GM12878 (cell line): Measurements from ENCODE around the gene CCDC63. TPM values are rescaled to one million over a fixed set of nuclear protein-coding genes. Genes with fewer than 3 reads are reported as not detected.

Experiments used
- ATAC-seq: fragments of 200-7000 bp; cut with Tn5 transposase; 3 replicates; pipeline ENCODE4 v1.9.1; 2020; ENCODE audit warnings: mild to moderate bottlenecking, moderate library complexity
- BruUV-seq: library from RNA; stranded (reverse); fragments of 400-500 nt; replicated peaks from 2 replicates; lab custom pipeline; 2021; lab: Mats Ljungman, UMichigan
- CTCF ChIA-PET: fragments of 300-600 bp; sonication (Branson Sonifier 250); formaldehyde crosslinking; extraction: SDS; loops from one replicate; lab custom pipeline; 2021; ENCODE audit warnings: inconsistent platforms; lab: Yijun Ruan, JAX
- POLR2A ChIA-PET: fragments of 350-600 bp; formaldehyde crosslinking; extraction: SDS; loops from one replicate; lab custom pipeline; 2021; ENCODE audit warnings: inconsistent platforms; lab: Charles Lee
- RAD21 ChIA-PET: fragments of 300-600 bp; sonication (Branson Sonifier 250); formaldehyde crosslinking; loops from one replicate; lab custom pipeline; 2023; ENCODE audit warnings: antibody characterized with exemption; ENCODE audit not compliant: unreplicated experiment; lab: Charles Lee
- SMC1A ChIA-PET: fragments of 300-600 bp; sonication (Branson Sonifier 250); formaldehyde crosslinking; loops from one replicate; lab custom pipeline; 2023; ENCODE audit not compliant: unreplicated experiment, uncharacterized antibody; lab: Charles Lee
- DNase-seq: peaks from one replicate; pipeline ENCODE4 v3.0.0-alpha.2; 2011; ENCODE audit warnings: low read depth, low spot score
- FAIRE-seq: peaks from 3 replicates; lab custom pipeline; 2011; peaks lifted over from hg19 to GRCh38; lab: Jason Lieb, UNC
- H2AFZ ChIP-seq: 2 replicates; pipeline ENCODE4 v1.6.0; 2011; ENCODE audit warnings: low read depth, low read length, control low read depth; ENCODE audit not compliant: control insufficient read depth
- H3K27ac ChIP-seq: 2 replicates; pipeline ENCODE4 v1.5.1; 2011; ENCODE audit warnings: control low read depth; ENCODE audit not compliant: control insufficient read depth, insufficient read depth
- H3K27me3 ChIP-seq, 2 experiments: replicated peaks in 1 of 2; 2 replicates each; pipeline versions ENCODE4 v1.6.0 to v1.6.1; 2011; ENCODE audit warnings: low read length in 1 of 2; ENCODE audit not compliant: control insufficient read depth in 2 of 2, insufficient read depth in 2 of 2
- H3K36me3 ChIP-seq, 2 experiments: 2 replicates each; pipeline ENCODE4 v1.5.1; 2011; ENCODE audit warnings: low read length in 1 of 2; ENCODE audit not compliant: control insufficient read depth in 2 of 2, insufficient read depth in 2 of 2
- H3K4me1 ChIP-seq: 2 replicates; pipeline ENCODE4 v1.6.1; 2011; ENCODE audit warnings: mild to moderate bottlenecking, low read length, moderate library complexity, mixed read lengths; ENCODE audit not compliant: control insufficient read depth, insufficient read depth
- H3K4me2 ChIP-seq: 2 replicates; pipeline ENCODE4 v1.6.0; 2011; ENCODE audit warnings: control low read depth; ENCODE audit not compliant: control insufficient read depth, insufficient read depth
- H3K4me3 ChIP-seq: fragments of 200-600 bp; sonication (generic); 2 replicates; pipeline ENCODE4 v1.5.1; 2016
- H3K79me2 ChIP-seq: 2 replicates; pipeline ENCODE4 v1.6.0; 2011; ENCODE audit warnings: low read length; ENCODE audit not compliant: control insufficient read depth, insufficient read depth
- H3K9ac ChIP-seq: 2 replicates; pipeline ENCODE4 v1.8.0; 2011; ENCODE audit warnings: low read length, control low read depth, mixed read lengths; ENCODE audit not compliant: control insufficient read depth, insufficient read depth
- H3K9me3 ChIP-seq: replicated peaks from 3 replicates; pipeline ENCODE4 v1.5.1; 2011; ENCODE audit warnings: mild to moderate bottlenecking, low read length; ENCODE audit not compliant: control insufficient read depth, insufficient read depth
- H4K20me1 ChIP-seq: 2 replicates; pipeline ENCODE4 v1.6.0; 2011; ENCODE audit not compliant: control insufficient read depth, insufficient read depth
- ATF7 ChIP-seq: fragments of 450-650 bp; IDR thresholded peaks from 2 replicates; pipeline ENCODE4 v1.6.1; 2016; ENCODE audit warnings: low read depth, mild to moderate bottlenecking
- BRCA1 ChIP-seq: IDR thresholded peaks from 2 replicates; pipeline ENCODE4 v1.6.1; 2011; ENCODE audit warnings: low read depth, low read length, improper control_type of control experiment
- CBX3 ChIP-seq: fragments of 200-600 bp; sonication (generic); IDR thresholded peaks from 2 replicates; pipeline ENCODE4 v1.6.1; 2016; ENCODE audit warnings: low read depth, borderline replicate concordance
- CHD4 ChIP-seq: fragments of 200-600 bp; sonication (generic); IDR thresholded peaks from 2 replicates; pipeline ENCODE4 v1.6.1; 2016; ENCODE audit warnings: mild to moderate bottlenecking
- CREB1 ChIP-seq: IDR thresholded peaks from 2 replicates; pipeline ENCODE4 v1.6.1; 2012; ENCODE audit warnings: low read depth, mild to moderate bottlenecking, inconsistent platforms
- FOXM1 ChIP-seq: IDR thresholded peaks from 2 replicates; pipeline ENCODE4 v1.6.1; 2012; ENCODE audit warnings: low read depth, mild to moderate bottlenecking, inconsistent platforms, low read length, moderate library complexity
- IKZF2 ChIP-seq, 2 experiments: fragments of 450-650 bp; IDR thresholded peaks; 2 replicates each; pipeline ENCODE4 v1.6.1; 2017; ENCODE audit warnings: mild to moderate bottlenecking in 2 of 2, moderate library complexity in 2 of 2
- NFIC ChIP-seq: IDR thresholded peaks from 2 replicates; pipeline ENCODE4 v1.6.1; 2012; ENCODE audit warnings: low read depth, mild to moderate bottlenecking, inconsistent platforms, low read length, moderate library complexity
- RAD51 ChIP-seq: fragments of 450-650 bp; IDR thresholded peaks from 2 replicates; pipeline ENCODE4 v1.6.1; 2016; ENCODE audit warnings: moderate library complexity, mild to moderate bottlenecking, inconsistent platforms
- RELA ChIP-seq: fragments of 450-650 bp; IDR thresholded peaks from 2 replicates; pipeline ENCODE4 v1.8.0; 2014; ENCODE audit warnings: borderline replicate concordance; ENCODE audit not compliant: partially characterized antibody
- SUPT20H ChIP-seq: IDR thresholded peaks from 2 replicates; pipeline ENCODE4 v1.6.1; 2011; ENCODE audit warnings: low read depth, mild to moderate bottlenecking, low read length, moderate library complexity, borderline replicate concordance; ENCODE audit not compliant: control insufficient read depth
- ZNF24 ChIP-seq: fragments of 450-650 bp; IDR thresholded peaks from 2 replicates; pipeline ENCODE4 v1.6.1; 2017; ENCODE audit warnings: antibody characterized with exemption, mild to moderate bottlenecking
- WGBS: methylation state at CpG from one replicate; pipeline ENCODE4 v1.1.6; 2016; ENCODE audit warnings: low lambda C conversion rate; ENCODE audit not compliant: insufficient replicate concordance, insufficient coverage; ENCODE audit errors: missing lambda C conversion rate; 5-methylcytosine and 5-hydroxymethylcytosine counted together
- in situ Hi-C: fragments of 300-500 bp; cut with MboI; formaldehyde crosslinking; loops from 9 replicates; pipeline ENCODE4 v1.14.3; 2018; ENCODE audit warnings: mixed read lengths
- intact Hi-C: fragments of 100-400 bp; cut with micrococcal nuclease; formaldehyde crosslinking; loops from one replicate; pipeline ENCODE4 v1.14.2; 2022; ENCODE audit not compliant: unreplicated experiment
- polyA plus RNA-seq, 11 experiments: library from polyadenylated mRNA; depleted of rRNA in 4 of 11; unstranded in 6 of 11; stranded (reverse) in 5 of 11; fragments of >200 nt; fragmentation: Nextera tagmentation in 4 of 11; fragmentation: Illumina TruSeq in 1 of 11; extraction: Ambion mirVana in 4 of 11; extraction: Trizol in 1 of 11; gene quantifications; 1 replicate in 1 of 11; 2 replicates in 10 of 11; pipeline versions ENCODE4 v1.2.1 to v1.2.3, GENCODE V29; 2011 to 2016; ENCODE audit warnings: inconsistent platforms in 2 of 11, missing spikeins in 2 of 11, low read depth in 1 of 11
- total RNA-seq, 4 experiments: library from RNA; depleted of rRNA in 3 of 4; stranded (reverse); fragments of >200 nt in 3 of 4; fragmentation: Illumina TruSeq in 1 of 4; extraction: Trizol in 1 of 4; gene quantifications; 2 replicates each; pipeline versions ENCODE4 v1.2.1 to v1.2.3, GENCODE V29; 2013 to 2021

CCDC63 gene
- total and polyA plus RNA-seq, 10 of the 15 experiments (the other 5 are each of a cell fraction or from before 2014, with no cell fraction given), result not detected

DNA sequence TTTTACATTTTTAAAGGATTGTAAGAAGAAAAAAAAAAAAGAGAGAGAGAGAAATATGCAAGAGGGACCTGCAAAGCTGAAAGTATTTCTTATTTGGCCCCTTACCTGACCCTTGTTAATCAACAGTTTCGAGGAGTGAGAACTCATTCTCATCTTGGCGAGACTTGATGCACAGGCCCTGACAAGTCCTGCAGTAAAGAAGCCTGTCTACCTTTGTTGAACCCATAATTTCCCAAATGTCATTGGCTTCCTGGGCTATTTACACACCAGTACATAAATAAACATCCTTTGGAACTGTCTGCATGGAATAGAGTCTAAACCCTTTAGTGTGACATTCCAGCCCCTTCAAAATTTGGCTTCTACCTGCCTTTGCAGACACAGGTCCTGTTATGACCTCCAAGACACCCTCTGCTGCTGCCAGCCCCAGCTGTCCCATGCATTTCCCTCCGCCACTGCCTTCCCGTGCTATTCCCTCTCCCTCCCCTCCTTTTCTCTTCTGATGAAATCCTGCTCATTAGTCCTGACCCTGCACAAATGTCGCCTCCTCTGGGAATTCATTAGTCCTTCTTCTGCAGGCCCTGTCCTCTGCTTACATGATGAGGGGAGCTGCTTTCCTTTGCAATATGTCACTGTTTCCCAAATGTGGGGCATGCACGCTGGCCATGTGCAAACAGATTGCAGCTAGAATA lies 38.5 kb downstream of the CCDC63 start:
- BruUV-seq, result no TSS peak
- in situ Hi-C loops, result no loop called here
- no peaks in the 10 kb centered on the region for H3K4me1 ChIP-seq
- H3K36me3 ChIP-seq, result no peaks in the 10 kb centered on the region
- RAD21 ChIA-PET, result interaction anchor here (0.6 to 0.8 kb wide), 3 partner anchors 280 to 454 kb away, joined by 3 read pairs; partner anchors contain the start of gene ARPC3
- POLR2A ChIA-PET, result no interaction called here
- DNase-seq, result no peak
- no peak for ATAC-seq
- H3K4me3 ChIP-seq, result no peak overlapping the region
- intact Hi-C loops, result loop anchor here (5.0 to 10.0 kb wide), 6 partner anchors 188 to 783 kb away; partner anchors contain the start of gene ARPC3
- no peaks in the 10 kb centered on the region for H3K27me3 ChIP-seq
- no peak for FAIRE-seq
- H3K9ac ChIP-seq, result no peak overlapping the region
- no peaks in the 10 kb centered on the region for H4K20me1 ChIP-seq
- WGBS, result 71% methylated on average over 6 of the region's 6 CpGs
- no peaks in the 10 kb centered on the region for H3K9me3 ChIP-seq
- H3K79me2 ChIP-seq, result no peaks in the 10 kb centered on the region
- CTCF ChIA-PET, result interaction anchor here (0.6 to 1.5 kb wide), 7 partner anchors 38 to 435 kb away, joined by 3 to 5 read pairs (median 3); partner anchors contain the start of genes ARPC3 and CCDC63
- no peak overlapping the region for H2AFZ ChIP-seq
- SMC1A ChIA-PET, result interaction anchor here (1.0 to 2.3 kb wide), 2 partner anchors 10 to 454 kb away, joined by 3 to 11 read pairs; no protein-coding TSS in a partner anchor
- no peak overlapping the region for H3K4me2 ChIP-seq
- TF ChIP-seq CREB1 (no peak), RELA (no peak), NFIC (no peak), CBX3 (no peak), SUPT20H (no peak), IKZF2 (IDR thresholded peaks at IDR 0.05) (no peak), ZNF24 (no peak), FOXM1 (no peak), BRCA1 (no peak), RAD51 (no peak), CHD4 (no peak), ATF7 (no peak)
- H3K27ac ChIP-seq, result no peak overlapping the region
